ENCODE results near the gene IWS1.

DNA sequence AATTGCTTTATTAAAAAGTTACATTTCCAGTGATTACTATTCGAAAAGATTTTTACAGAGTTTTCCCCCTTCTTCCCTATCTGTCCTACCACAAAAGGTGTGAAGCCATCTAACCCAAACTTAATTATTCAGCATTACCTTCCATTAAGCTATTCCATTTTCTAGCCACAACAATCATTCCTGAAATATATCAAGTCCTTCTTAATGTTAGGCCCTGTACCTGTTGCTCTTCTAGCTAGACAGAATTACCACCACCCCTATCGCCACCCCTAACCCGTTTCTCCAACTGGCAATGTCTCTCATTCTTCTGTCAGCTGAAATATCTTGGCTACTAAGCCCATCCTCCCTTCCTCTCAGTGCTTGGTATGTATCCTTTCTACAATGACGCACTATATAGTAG is 13.9 kb downstream of the IWS1 start:
- TF ChIP-seq, protein P1, sequence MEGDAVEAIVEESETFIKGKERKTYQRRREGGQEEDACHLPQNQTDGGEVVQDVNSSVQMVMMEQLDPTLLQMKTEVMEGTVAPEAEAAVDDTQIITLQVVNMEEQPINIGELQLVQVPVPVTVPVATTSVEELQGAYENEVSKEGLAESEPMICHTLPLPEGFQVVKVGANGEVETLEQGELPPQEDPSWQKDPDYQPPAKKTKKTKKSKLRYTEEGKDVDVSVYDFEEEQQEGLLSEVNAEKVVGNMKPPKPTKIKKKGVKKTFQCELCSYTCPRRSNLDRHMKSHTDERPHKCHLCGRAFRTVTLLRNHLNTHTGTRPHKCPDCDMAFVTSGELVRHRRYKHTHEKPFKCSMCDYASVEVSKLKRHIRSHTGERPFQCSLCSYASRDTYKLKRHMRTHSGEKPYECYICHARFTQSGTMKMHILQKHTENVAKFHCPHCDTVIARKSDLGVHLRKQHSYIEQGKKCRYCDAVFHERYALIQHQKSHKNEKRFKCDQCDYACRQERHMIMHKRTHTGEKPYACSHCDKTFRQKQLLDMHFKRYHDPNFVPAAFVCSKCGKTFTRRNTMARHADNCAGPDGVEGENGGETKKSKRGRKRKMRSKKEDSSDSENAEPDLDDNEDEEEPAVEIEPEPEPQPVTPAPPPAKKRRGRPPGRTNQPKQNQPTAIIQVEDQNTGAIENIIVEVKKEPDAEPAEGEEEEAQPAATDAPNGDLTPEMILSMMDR (conservative IDR thresholded peaks at IDR 0.05; ENCODE audit: low read length): no peak
- TF ChIP-seq EZH2phosphoT487 (IDR thresholded peaks at IDR 0.05; ENCODE audit: borderline replicate concordance, low read depth, low read length): no peak

All from OCI-LY7 (cell line).